ENCODE data around the gene PCNA. TPM values are rescaled to one million over a fixed set of nuclear protein-coding genes. Genes with fewer than 3 reads are reported as not detected.
A peak's percentile ranks its signal among the peaks of the same experiment; 100 is the strongest.

Gene PCNA
- 10 to 100 TPM; 39.4 to 47.0 (median 43.4) TPM for total RNA-seq

GRCh38 chr20:5119435-5120184, at the start of gene PCNA:
Gene PCNA (minus strand): TSS chr20:5119958. CDS start chr20:5119798, 160 bp downstream.
- 0 to 1% methylated on average over 20 to 45 of the region's 71 CpGs for WGBS, 2 donors
- intact Hi-C loops (cut with DNase I; ENCODE audit: low total_unique reads), result no loop called here
- peak within 1 kb of the TSS; percentile 53 for H3K4me3 ChIP-seq (ENCODE audit: low read depth, poor library complexity, severe bottlenecking)
- DNase-seq (ENCODE audit: low spot score in 2 of 2), result peak; percentile 96 to 100
- TF ChIP-seq CTCF (IDR thresholded peaks at IDR 0.05) (no peak), POLR2A (IDR thresholded peaks at IDR 0.05) (no peak)

- no peak overlapping the region for H3K4me3 ChIP-seq (ENCODE audit: low read depth, poor library complexity, severe bottlenecking)
- 10 to 16% methylated on average over 3 of the region's 3 CpGs for WGBS, 2 donors
- TF ChIP-seq CTCF (IDR thresholded peaks at IDR 0.05) (no peak), POLR2A (IDR thresholded peaks at IDR 0.05) (no peak)
- intact Hi-C loops (cut with DNase I; ENCODE audit: low total_unique reads), result no loop called here
- DNase-seq (ENCODE audit: low spot score in 2 of 2), result no peak
Measured at GRCh38 chr20:5168651-5169396, 49.1 kb upstream of the PCNA start.

- H3K4me3 ChIP-seq (ENCODE audit: low read depth, poor library complexity, severe bottlenecking), result no peak overlapping the region
- intact Hi-C loops (cut with DNase I; ENCODE audit: low total_unique reads), result no loop called here
- DNase-seq (ENCODE audit: low spot score in 2 of 2), result peak in 1 of 2 donors; percentile 25
- TF ChIP-seq POLR2A (IDR thresholded peaks at IDR 0.05), result no peak
- TF ChIP-seq CTCF (IDR thresholded peaks at IDR 0.05), result no peak
- 75 to 76% methylated on average over 13 of the region's 13 CpGs for WGBS, 2 donors
Measured at GRCh38 chr20:5164645-5165625, 45.2 kb upstream of the PCNA start.

GRCh38 chr20:5161536-5162164, 41.9 kb upstream of the PCNA start:
- intact Hi-C loops (cut with DNase I; ENCODE audit: low total_unique reads), result no loop called here
- H3K4me3 ChIP-seq (ENCODE audit: low read depth, poor library complexity, severe bottlenecking), result no peak overlapping the region
- 84 to 87% methylated on average over 6 of the region's 6 CpGs for WGBS, 2 donors
- no peak for DNase-seq (ENCODE audit: low spot score in 2 of 2)
- TF ChIP-seq CTCF (IDR thresholded peaks at IDR 0.05), result no peak
- TF ChIP-seq POLR2A (IDR thresholded peaks at IDR 0.05), result no peak

- DNase-seq (ENCODE audit: low spot score in 2 of 2), result no peak
- no peak overlapping the region for H3K4me3 ChIP-seq (ENCODE audit: low read depth, poor library complexity, severe bottlenecking)
- TF ChIP-seq POLR2A (IDR thresholded peaks at IDR 0.05), result no peak
- no peak for TF ChIP-seq CTCF (IDR thresholded peaks at IDR 0.05)
- intact Hi-C loops (cut with DNase I; ENCODE audit: low total_unique reads), result no loop called here
Measured at GRCh38 chr20:5160882-5161281, 41.1 kb upstream of the PCNA start.

Data from lower leg skin (tissue), 4 donors.